H1 (cell line): ENCODE results near the gene LLGL1.

Source experiments
- CBX5 ChIP-seq: fragments of 300-800, 300-1000 bp; sonication (generic); IDR thresholded peaks from 2 replicates; pipeline ENCODE4 v1.7.1; 2016; ENCODE audit warnings: antibody characterized with exemption, low read length, low read depth
- EGR1 ChIP-seq: IDR thresholded peaks from 2 replicates; pipeline ENCODE4 v1.6.1; 2011; ENCODE audit warnings: low read depth, low read length, borderline replicate concordance
- EZH2 ChIP-seq: fragments of 200-600 bp; sonication (generic); IDR thresholded peaks from 2 replicates; pipeline ENCODE4 v1.7.1; 2012; ENCODE audit warnings: low read depth, mild to moderate bottlenecking, moderate library complexity, low read length, inconsistent platforms; ENCODE audit not compliant: severe bottlenecking
- MAFK ChIP-seq: IDR thresholded peaks from 2 replicates; pipeline ENCODE4 v1.6.1; 2012; ENCODE audit warnings: low read depth, mild to moderate bottlenecking, improper control_type of control experiment, low read length
- MAX ChIP-seq: IDR thresholded peaks from 2 replicates; pipeline ENCODE4 v1.6.1; 2012; ENCODE audit warnings: inconsistent platforms
- POLR2A ChIP-seq, 2 experiments: IDR thresholded peaks; 1 replicate in 1 of 2; 2 replicates in 1 of 2; pipeline ENCODE4 v1.6.1; 2011; ENCODE audit warnings: low read depth in 2 of 2, low read length in 2 of 2, mild to moderate bottlenecking in 2 of 2; ENCODE audit errors: control extremely low read depth in 1 of 2
- POLR2AphosphoS5 ChIP-seq: IDR thresholded peaks from 2 replicates; pipeline ENCODE4 v1.6.1; 2011; ENCODE audit warnings: low read depth, low read length
- RAD21 ChIP-seq, 2 experiments: IDR thresholded peaks in 1 of 2; conservative IDR thresholded peaks in 1 of 2; 2 replicates each; pipeline ENCODE4 v1.6.1; 2011; ENCODE audit warnings: low read depth in 2 of 2, low read length in 2 of 2, improper control_type of control experiment in 1 of 2, inconsistent platforms in 1 of 2, mild to moderate bottlenecking in 1 of 2, moderate library complexity in 1 of 2
- RXRA ChIP-seq: IDR thresholded peaks from 2 replicates; pipeline ENCODE4 v1.6.1; 2011; ENCODE audit warnings: low read depth, mild to moderate bottlenecking, low read length, moderate library complexity; ENCODE audit not compliant: insufficient read depth
- TAF1 ChIP-seq: IDR thresholded peaks from 2 replicates; pipeline ENCODE4 v1.6.1; 2011; ENCODE audit warnings: mild to moderate bottlenecking, low read depth, low read length
- TF ChIP-seq, protein P1 (sequence below), 3 experiments: IDR thresholded peaks; 1 replicate in 2 of 3; 2 replicates in 1 of 3; pipeline versions ENCODE4 v1.5.1 to v1.6.1; 2011; ENCODE audit warnings: low read length in 3 of 3, mild to moderate bottlenecking in 3 of 3, inconsistent platforms in 2 of 3, low read depth in 1 of 3, moderate library complexity in 1 of 3; ENCODE audit not compliant: insufficient read depth in 1 of 3; ENCODE audit errors: control extremely low read depth in 1 of 3

GRCh38 chr17:18261659-18262058 lies 36.2 kb downstream of the LLGL1 start:
- TF ChIP-seq, protein P1, sequence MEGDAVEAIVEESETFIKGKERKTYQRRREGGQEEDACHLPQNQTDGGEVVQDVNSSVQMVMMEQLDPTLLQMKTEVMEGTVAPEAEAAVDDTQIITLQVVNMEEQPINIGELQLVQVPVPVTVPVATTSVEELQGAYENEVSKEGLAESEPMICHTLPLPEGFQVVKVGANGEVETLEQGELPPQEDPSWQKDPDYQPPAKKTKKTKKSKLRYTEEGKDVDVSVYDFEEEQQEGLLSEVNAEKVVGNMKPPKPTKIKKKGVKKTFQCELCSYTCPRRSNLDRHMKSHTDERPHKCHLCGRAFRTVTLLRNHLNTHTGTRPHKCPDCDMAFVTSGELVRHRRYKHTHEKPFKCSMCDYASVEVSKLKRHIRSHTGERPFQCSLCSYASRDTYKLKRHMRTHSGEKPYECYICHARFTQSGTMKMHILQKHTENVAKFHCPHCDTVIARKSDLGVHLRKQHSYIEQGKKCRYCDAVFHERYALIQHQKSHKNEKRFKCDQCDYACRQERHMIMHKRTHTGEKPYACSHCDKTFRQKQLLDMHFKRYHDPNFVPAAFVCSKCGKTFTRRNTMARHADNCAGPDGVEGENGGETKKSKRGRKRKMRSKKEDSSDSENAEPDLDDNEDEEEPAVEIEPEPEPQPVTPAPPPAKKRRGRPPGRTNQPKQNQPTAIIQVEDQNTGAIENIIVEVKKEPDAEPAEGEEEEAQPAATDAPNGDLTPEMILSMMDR (IDR thresholded peaks at IDR 0.05; ENCODE audit: control extremely low read depth in 1 of 3, insufficient read depth in 1 of 3, low read depth in 1 of 3, low read length in 3 of 3), result no peak
- TF ChIP-seq POLR2AphosphoS5 (no peak), MAX (no peak), MAFK (no peak), EZH2 (no peak), EGR1 (no peak), CBX5 (no peak), POLR2A (IDR thresholded peaks at IDR 0.05; ENCODE audit: control extremely low read depth in 1 of 2, low read depth in 2 of 2, low read length in 2 of 2) (no peak), RXRA (no peak), TAF1 (no peak), RAD21 (IDR thresholded peaks at IDR 0.05 in 1 of 2, conservative IDR thresholded peaks at IDR 0.05 in 1 of 2; ENCODE audit: low read depth in 2 of 2, low read length in 2 of 2) (no peak)
